MCF 10A (cell line): ENCODE data around the gene FANCC. TPM values are rescaled to one million over a fixed set of nuclear protein-coding genes. Genes with fewer than 3 reads are reported as not detected.

Source experiments
- BruUV-seq: library from RNA; stranded (reverse); fragments of 400-500 nt; replicated peaks from 2 replicates; lab custom pipeline; 2021; lab: Mats Ljungman, UMichigan
- CTCF ChIA-PET: fragments of 300-600 bp; sonication (Branson Sonifier 250); formaldehyde crosslinking; extraction: SDS; loops from one replicate; lab custom pipeline; 2021; ENCODE audit warnings: antibody characterized with exemption, inconsistent platforms; lab: Yijun Ruan, JAX
- POLR2A ChIA-PET: fragments of 300-600, 350-650 bp; sonication (Branson Sonifier 250); formaldehyde crosslinking; extraction: SDS; loops from one replicate; lab custom pipeline; 2020; ENCODE audit warnings: antibody characterized with exemption, inconsistent platforms; lab: Yijun Ruan, JAX
- DNase-seq: peaks from one replicate; pipeline ENCODE4 v3.0.0-alpha.2; 2018; ENCODE audit not compliant: unreplicated experiment
- H3K27ac Mint-ChIP-seq: one replicate; pipeline ENCODE4 v1.8.0; 2022; ENCODE audit warnings: mild to moderate bottlenecking, low read depth, mixed read lengths; ENCODE audit not compliant: unreplicated experiment
- H3K27me3 Mint-ChIP-seq: one replicate; pipeline ENCODE4 v1.8.0; 2022; ENCODE audit warnings: mixed read lengths; ENCODE audit not compliant: insufficient read depth, unreplicated experiment
- H3K36me3 Mint-ChIP-seq: one replicate; pipeline ENCODE4 v1.8.0; 2022; ENCODE audit warnings: mild to moderate bottlenecking, moderate library complexity, mixed read lengths; ENCODE audit not compliant: insufficient read depth, unreplicated experiment
- H3K4me1 Mint-ChIP-seq: one replicate; pipeline ENCODE4 v1.8.0; 2022; ENCODE audit warnings: mixed read lengths; ENCODE audit not compliant: insufficient read depth, unreplicated experiment
- H3K4me3 Mint-ChIP-seq: one replicate; pipeline ENCODE4 v1.8.0; 2022; ENCODE audit warnings: mild to moderate bottlenecking, moderate library complexity, mixed read lengths; ENCODE audit not compliant: unreplicated experiment
- H3K9me3 Mint-ChIP-seq: one replicate; pipeline ENCODE4 v1.8.0; 2022; ENCODE audit warnings: mixed read lengths; ENCODE audit not compliant: unreplicated experiment
- intact Hi-C: fragments of 100-400 bp; cut with micrococcal nuclease; formaldehyde crosslinking; loops from 2 replicates; pipeline ENCODE4 v1.14.1; 2022
- total RNA-seq: library from RNA; stranded (reverse); gene quantifications from 2 replicates; pipeline ENCODE4 v1.2.3, GENCODE V29; 2022
- TF ChIP-seq, protein P1 (sequence below): fragments of 200-600 bp; IDR thresholded peaks from one replicate; pipeline ENCODE4 v1.8.0; 2022; ENCODE audit warnings: antibody characterized with exemption, mild to moderate bottlenecking; ENCODE audit not compliant: unreplicated experiment

The FANCC gene
- total RNA-seq, 1 experiment from 2014 or later, result 12.1 TPM

DNA sequence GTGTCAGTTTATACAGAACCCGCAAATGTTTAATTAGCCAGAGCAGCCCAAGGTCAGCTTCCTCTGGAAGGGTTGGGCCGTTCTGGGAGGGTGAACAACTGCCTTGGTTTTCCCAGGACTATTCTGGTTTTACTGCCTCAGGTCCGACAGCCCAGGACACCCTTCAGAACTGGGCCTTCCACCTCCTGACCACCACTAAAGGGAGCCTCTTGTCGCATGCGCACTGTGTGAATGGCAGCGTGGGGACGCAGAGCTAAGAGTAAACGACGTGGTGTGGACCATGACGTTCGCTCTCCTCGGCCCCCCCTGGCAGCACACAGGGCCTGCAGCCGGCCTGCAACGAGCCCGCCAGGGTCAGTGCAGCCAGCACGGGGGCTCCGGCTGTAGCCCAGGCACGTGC is 214.9 kb downstream of the FANCC start:
- ChIA-PET POLR2A (interaction anchor here (1.0 to 1.3 kb wide), 3 partner anchors 10 to 376 kb away, joined by 3 to 4 read pairs (median 3); partner anchors contain the start of gene AOPEP), CTCF (interaction anchor here (0.7 to 1.2 kb wide), 3 partner anchors 9 to 71 kb away, joined by 3 to 6 read pairs (median 3); no protein-coding TSS in a partner anchor)
- DNase-seq, result no peak
- BruUV-seq, result no TSS peak
- Mint-ChIP-seq H3K9me3 (no peaks in the 10 kb centered on the region), H3K27me3 (no peaks in the 10 kb centered on the region), H3K4me1 (peaks cover 11% of the 10 kb centered on the region), H3K27ac (no peak overlapping the region), H3K36me3 (peaks cover 26% of the 10 kb centered on the region), H3K4me3 (no peak overlapping the region)
- TF ChIP-seq, protein P1, sequence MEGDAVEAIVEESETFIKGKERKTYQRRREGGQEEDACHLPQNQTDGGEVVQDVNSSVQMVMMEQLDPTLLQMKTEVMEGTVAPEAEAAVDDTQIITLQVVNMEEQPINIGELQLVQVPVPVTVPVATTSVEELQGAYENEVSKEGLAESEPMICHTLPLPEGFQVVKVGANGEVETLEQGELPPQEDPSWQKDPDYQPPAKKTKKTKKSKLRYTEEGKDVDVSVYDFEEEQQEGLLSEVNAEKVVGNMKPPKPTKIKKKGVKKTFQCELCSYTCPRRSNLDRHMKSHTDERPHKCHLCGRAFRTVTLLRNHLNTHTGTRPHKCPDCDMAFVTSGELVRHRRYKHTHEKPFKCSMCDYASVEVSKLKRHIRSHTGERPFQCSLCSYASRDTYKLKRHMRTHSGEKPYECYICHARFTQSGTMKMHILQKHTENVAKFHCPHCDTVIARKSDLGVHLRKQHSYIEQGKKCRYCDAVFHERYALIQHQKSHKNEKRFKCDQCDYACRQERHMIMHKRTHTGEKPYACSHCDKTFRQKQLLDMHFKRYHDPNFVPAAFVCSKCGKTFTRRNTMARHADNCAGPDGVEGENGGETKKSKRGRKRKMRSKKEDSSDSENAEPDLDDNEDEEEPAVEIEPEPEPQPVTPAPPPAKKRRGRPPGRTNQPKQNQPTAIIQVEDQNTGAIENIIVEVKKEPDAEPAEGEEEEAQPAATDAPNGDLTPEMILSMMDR, result no peak
- intact Hi-C loops, result no loop called here

DNA sequence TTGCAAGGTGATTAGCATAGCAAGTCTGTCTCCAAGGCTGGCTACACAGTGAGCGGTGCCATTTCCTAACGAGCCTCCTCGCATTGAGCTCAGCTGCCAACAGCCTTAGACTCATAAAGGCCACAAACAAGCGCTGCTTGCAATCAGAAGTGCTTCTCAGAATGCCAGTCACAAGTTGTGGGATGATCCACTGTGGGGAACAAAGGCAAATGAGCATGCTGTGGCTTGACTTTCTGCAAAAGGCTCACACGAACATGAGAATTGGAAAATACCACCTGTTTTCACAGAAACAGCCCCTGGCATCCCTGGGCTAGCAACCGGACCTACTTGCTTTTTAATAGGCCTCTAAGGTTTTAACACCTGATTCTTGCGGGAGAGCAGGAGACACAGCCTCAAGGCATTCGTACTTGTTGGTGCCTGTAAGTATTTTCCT is 215.5 kb downstream of the FANCC start:
- ChIA-PET CTCF (interaction anchor here (0.7 to 1.2 kb wide), 3 partner anchors 9 to 71 kb away, joined by 3 to 6 read pairs (median 3); no protein-coding TSS in a partner anchor), POLR2A (interaction anchor here (1.0 to 1.3 kb wide), 2 partner anchors 9 to 17 kb away, joined by 3 to 4 read pairs; no protein-coding TSS in a partner anchor)
- H3K9me3 Mint-ChIP-seq, result no peaks in the 10 kb centered on the region
- no peak overlapping the region for H3K27ac Mint-ChIP-seq
- no peaks in the 10 kb centered on the region for H3K27me3 Mint-ChIP-seq
- H3K4me1 Mint-ChIP-seq, result peaks cover 11% of the 10 kb centered on the region
- intact Hi-C loops, result no loop called here
- peak; percentile 27 for DNase-seq
- H3K36me3 Mint-ChIP-seq, result peaks cover 31% of the 10 kb centered on the region
- H3K4me3 Mint-ChIP-seq, result no peak overlapping the region
- no TSS peak for BruUV-seq
- TF ChIP-seq, protein P1, result no peak

DNA sequence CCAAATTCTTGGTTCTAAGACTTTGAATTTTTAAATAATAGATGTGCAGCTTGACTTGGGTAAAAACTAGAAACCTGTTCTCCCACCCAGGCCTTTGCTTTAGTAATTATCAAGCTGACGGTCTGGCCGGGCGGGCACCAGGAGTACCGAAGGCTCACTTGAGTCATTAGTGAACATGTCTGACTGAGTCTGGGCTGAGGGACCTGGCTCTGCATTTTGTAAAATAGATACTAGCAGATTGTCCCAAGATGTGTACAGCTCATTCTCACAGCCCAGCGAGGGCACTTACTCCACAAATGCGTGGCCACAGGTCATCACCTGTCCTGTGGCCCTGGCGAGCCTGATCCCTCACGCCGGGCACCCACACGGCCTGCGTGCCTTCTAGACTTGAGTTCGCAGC is 216.2 kb downstream of the FANCC start:
- CTCF ChIA-PET, result interaction anchor here (0.6 to 2.7 kb wide), 2 partner anchors 26 to 45 kb away, joined by 3 to 14 read pairs; no protein-coding TSS in a partner anchor
- H3K27ac Mint-ChIP-seq, result no peak overlapping the region
- peaks cover 33% of the 10 kb centered on the region for H3K36me3 Mint-ChIP-seq
- no peak for DNase-seq
- TF ChIP-seq, protein P1, result no peak
- no TSS peak for BruUV-seq
- H3K9me3 Mint-ChIP-seq, result no peaks in the 10 kb centered on the region
- peaks cover 11% of the 10 kb centered on the region for H3K4me1 Mint-ChIP-seq
- intact Hi-C loops, result no loop called here
- H3K4me3 Mint-ChIP-seq, result no peak overlapping the region
- H3K27me3 Mint-ChIP-seq, result no peaks in the 10 kb centered on the region
- POLR2A ChIA-PET, result interaction anchor here (1.3 kb wide), 1 partner anchor 9 kb away, joined by 3 read pairs; no protein-coding TSS in a partner anchor

DNA sequence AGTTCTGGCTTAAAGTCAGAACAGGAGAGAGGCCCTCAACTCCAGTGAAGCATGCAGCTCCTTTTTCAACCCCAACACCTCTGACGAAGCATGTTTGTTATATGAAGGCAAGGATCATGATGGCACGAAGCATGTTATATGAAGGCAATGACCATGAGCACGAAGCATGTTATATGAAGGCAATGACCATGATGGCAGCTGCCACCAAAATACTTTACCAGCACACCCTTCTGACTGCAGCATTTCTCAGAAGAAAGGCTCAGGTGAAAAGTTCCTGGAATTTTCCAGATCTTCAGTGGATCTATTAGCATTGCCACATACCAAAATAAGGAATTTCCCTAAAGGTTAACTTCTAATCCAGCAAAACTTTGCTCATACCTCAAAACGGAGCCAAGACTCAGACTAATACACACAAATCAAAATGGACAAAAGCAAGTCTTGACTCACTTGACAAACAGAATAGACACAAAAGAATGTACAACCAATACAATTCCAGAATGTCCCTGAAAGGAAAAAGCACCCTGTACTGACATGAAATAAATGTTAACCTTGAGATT is 217.4 kb downstream of the FANCC start:
- no peak overlapping the region for H3K4me3 Mint-ChIP-seq
- POLR2A ChIA-PET, result no interaction called here
- BruUV-seq, result no TSS peak
- intact Hi-C loops, result no loop called here
- no peak for DNase-seq
- H3K36me3 Mint-ChIP-seq, result peaks cover 39% of the 10 kb centered on the region
- H3K27ac Mint-ChIP-seq, result no peak overlapping the region
- H3K9me3 Mint-ChIP-seq, result no peaks in the 10 kb centered on the region
- H3K4me1 Mint-ChIP-seq, result no peaks in the 10 kb centered on the region
- CTCF ChIA-PET, result interaction anchor here (2.7 kb wide), 1 partner anchor 27 kb away, joined by 14 read pairs; no protein-coding TSS in a partner anchor
- no peaks in the 10 kb centered on the region for H3K27me3 Mint-ChIP-seq
- TF ChIP-seq, protein P1, result no peak
